GM10266 (cell line): Measurements from ENCODE around the gene WWOX.

Experiments used
- DNase-seq: peaks from one replicate; pipeline ENCODE4 v3.0.0; 2012; ENCODE audit errors: extremely low spot score
- TF ChIP-seq, protein P1 (sequence below): IDR thresholded peaks from 2 replicates; pipeline ENCODE4 v1.5.1; 2012; ENCODE audit warnings: mild to moderate bottlenecking, low read depth; ENCODE audit not compliant: control insufficient read depth, insufficient read depth; ENCODE audit errors: missing control alignments

WWOX gene

GRCh38 chr16:78522327-78522726 lies 422.9 kb downstream of the WWOX start:
- TF ChIP-seq, protein P1, sequence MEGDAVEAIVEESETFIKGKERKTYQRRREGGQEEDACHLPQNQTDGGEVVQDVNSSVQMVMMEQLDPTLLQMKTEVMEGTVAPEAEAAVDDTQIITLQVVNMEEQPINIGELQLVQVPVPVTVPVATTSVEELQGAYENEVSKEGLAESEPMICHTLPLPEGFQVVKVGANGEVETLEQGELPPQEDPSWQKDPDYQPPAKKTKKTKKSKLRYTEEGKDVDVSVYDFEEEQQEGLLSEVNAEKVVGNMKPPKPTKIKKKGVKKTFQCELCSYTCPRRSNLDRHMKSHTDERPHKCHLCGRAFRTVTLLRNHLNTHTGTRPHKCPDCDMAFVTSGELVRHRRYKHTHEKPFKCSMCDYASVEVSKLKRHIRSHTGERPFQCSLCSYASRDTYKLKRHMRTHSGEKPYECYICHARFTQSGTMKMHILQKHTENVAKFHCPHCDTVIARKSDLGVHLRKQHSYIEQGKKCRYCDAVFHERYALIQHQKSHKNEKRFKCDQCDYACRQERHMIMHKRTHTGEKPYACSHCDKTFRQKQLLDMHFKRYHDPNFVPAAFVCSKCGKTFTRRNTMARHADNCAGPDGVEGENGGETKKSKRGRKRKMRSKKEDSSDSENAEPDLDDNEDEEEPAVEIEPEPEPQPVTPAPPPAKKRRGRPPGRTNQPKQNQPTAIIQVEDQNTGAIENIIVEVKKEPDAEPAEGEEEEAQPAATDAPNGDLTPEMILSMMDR = no peak
- DNase-seq = no peak

DNA sequence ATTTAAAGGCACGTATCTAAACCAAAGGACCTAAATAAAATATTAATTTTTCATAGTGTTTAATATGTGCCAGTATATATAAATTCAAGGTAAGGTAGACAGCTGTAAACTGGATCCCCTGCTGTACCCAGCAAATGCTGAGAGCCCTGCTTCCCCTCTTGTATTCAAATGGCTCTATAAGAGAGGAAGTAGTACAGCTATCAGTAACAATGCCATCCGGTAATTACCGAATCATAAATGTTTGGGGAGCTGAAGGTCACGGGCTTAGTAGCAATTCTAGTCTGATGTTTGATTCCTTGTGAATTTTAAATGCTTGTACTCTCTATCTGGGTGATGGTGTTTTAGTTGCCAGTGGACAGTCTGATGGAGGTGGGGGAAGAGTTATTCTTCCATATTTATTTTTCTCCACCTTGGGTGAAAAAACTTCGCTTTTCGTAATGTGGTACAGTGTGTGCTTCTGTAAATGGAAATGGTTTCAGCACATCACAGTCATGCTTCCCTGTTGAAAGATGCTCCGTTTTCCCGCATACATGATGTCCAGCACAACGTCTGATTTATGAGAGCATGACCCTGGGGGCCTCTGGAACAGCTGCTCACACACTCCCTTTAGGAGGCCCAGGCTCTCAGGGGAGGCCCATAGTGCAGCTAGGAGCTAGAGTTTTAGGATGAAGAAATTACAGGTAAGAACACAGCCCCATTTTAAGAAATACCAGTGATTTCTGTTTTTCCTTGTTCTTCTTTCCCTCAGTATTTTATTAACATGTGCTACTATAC lies 423.9 kb downstream of the WWOX start:
- DNase-seq = no peak

GRCh38 chr16:78524066-78524595 lies 424.7 kb downstream of the WWOX start:
- no peak for DNase-seq
- TF ChIP-seq, protein P1 = no peak

More for the DNA sequence above, 423.9 kb downstream of the WWOX start:
- TF ChIP-seq, protein P1 = no peak

DNA sequence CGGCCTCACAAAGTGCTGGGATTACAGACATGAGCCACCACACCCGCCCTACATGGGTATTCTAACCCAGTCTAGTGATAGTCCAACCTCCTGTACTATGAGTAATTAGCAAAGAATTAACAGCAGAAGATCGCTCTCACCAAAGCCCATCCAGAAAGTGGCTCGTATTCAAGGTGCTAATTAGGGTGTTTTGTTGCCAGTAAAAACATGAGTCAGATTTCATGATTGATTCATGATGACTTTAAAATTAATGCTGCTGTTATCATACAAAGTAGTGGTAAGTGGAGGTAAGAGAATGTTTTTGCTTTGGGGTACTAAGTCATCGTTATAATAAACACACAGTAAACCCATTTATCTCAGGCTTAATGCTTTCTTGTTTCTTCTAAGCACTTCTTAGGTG lies 428.8 kb downstream of the WWOX start:
- TF ChIP-seq, protein P1 = no peak
- DNase-seq = no peak

DNA sequence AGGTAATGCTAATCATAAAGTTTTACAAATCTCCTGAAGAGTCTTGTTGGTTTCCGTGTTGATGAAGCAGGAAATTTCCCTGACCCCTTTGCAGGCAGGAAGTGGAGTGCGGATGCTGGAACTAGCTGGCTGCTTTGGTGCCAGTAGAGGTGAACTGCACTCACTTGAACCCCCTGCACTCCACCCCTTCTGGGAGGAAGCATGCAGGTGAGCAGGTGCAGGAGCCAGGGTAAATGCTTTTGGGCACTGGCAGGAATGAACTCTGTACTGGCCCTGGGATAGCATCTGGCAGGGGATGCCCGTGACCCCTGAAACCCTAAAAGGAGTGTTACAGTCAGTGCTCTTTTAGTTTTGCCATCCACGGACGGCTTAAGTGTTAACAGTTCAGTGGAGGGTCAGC lies 430.4 kb downstream of the WWOX start:
- TF ChIP-seq, protein P1 = no peak
- no peak for DNase-seq

- TF ChIP-seq, protein P1 = no peak
- no peak for DNase-seq
These were observed 430.8 kb downstream of the WWOX start for GRCh38 chr16:78530283-78530682.

DNA sequence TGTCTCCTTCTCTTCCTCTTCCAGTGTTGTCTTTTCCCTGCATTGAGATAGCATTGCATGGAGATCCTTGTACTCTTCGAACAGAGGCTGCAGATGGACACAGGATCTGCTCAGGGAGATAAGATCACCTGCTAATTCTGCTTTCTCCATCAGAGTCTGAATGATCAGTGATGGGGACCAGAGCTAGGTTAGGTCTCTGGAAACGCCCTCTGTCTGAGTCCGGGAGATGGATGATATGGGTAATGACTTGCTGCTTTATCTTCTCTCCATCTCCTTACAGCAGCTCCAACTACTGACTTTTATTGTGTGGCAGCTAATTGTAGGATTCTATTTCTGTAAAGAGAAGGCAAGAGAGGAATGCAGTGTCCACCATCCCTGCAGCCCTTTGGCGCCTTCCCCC lies 435.6 kb downstream of the WWOX start:
- DNase-seq = no peak
- TF ChIP-seq, protein P1 = no peak
